Sigmoid colon (tissue), 7 donors: ENCODE measurements around the gene SF3B5. TPM values are rescaled to one million over a fixed set of nuclear protein-coding genes. Genes with fewer than 3 reads are reported as not detected.

Source experiments
- DNase-seq: peaks from one replicate; pipeline ENCODE4 v3.0.0-alpha.2; 2019
- H3K27ac ChIP-seq, 4 donors: fragments of 200-600 bp; sonication (generic); one replicate each; pipeline ENCODE4 v1.5.1; 2016 to 2019; ENCODE audit warnings: mild to moderate bottlenecking in 1 of 4
- H3K27me3 ChIP-seq, 3 donors: fragments of 200-600 bp; sonication (generic); one replicate each; pipeline ENCODE4 v1.5.1; 2019; ENCODE audit warnings: mild to moderate bottlenecking in 1 of 3
- H3K36me3 ChIP-seq, 4 donors: fragments of 200-600 bp; sonication (generic); one replicate each; pipeline ENCODE4 v1.5.1; 2016 to 2019
- H3K4me1 ChIP-seq, 4 donors: fragments of 200-600 bp; sonication (generic); one replicate each; pipeline ENCODE4 v1.5.1; 2017 to 2019
- H3K4me3 ChIP-seq, 4 donors: fragments of 200-600 bp; sonication (generic); one replicate each; pipeline ENCODE4 v1.5.1; 2017 to 2019; ENCODE audit warnings: mild to moderate bottlenecking in 2 of 4, moderate library complexity in 1 of 4
- H3K9me3 ChIP-seq, 4 donors: fragments of 200-600 bp in 3 of 4; sonication (generic) in 3 of 4; one replicate each; pipeline versions ENCODE4 v1.5.1 to v1.6.1; 2013 to 2019
- CTCF ChIP-seq, 4 experiments: fragments of 450-650 bp in 3 of 4; fragments of 200-600 bp in 1 of 4; IDR thresholded peaks; one replicate each; pipeline ENCODE4 v1.5.1; 2016 to 2019; ENCODE audit warnings: antibody characterized with exemption in 4 of 4, mild to moderate bottlenecking in 3 of 4, moderate library complexity in 2 of 4
- EP300 ChIP-seq, 4 donors: sonication (generic); formaldehyde crosslinking; IDR thresholded peaks; one replicate each; pipeline ENCODE4 v1.6.1; 2017; ENCODE audit warnings: antibody characterized with exemption in 4 of 4
- POLR2A ChIP-seq, 2 donors: fragments of 450-650 bp; IDR thresholded peaks; one replicate each; pipeline ENCODE4 v1.6.1; 2016; ENCODE audit warnings: antibody characterized with exemption in 2 of 2, mild to moderate bottlenecking in 2 of 2, moderate library complexity in 2 of 2
- POLR2AphosphoS5 ChIP-seq, 4 donors: sonication (generic); formaldehyde crosslinking; IDR thresholded peaks; one replicate each; pipeline ENCODE4 v1.6.1; 2017; ENCODE audit warnings: antibody characterized with exemption in 4 of 4
- WGBS, 2 donors: extraction: QIAGEN DNeasy Blood & Tissue Kit; methylation state at CpG; one replicate each; pipeline ENCODE4 v1.1.7; 2013; 5-methylcytosine and 5-hydroxymethylcytosine counted together
- intact Hi-C: fragments of 100-400 bp; cut with DNase I; formaldehyde crosslinking; loops from one replicate; pipeline ENCODE4 v1.15.1; 2023
- polyA plus RNA-seq, 3 donors: library from polyadenylated mRNA; stranded (reverse); fragments of 200-250 nt; gene quantifications; one replicate each; pipeline ENCODE4 v1.2.3, GENCODE V29; 2013
- total RNA-seq, 4 donors: library from RNA; depleted of rRNA; stranded (reverse); fragments of >200 nt; gene quantifications; one replicate each; pipeline ENCODE4 v1.1.0, GENCODE V29; 2016
- donor health status: healthy with polysubstance abuse.
- donor health status: Bipolar disorder and iron deficiency.
- donor health status: healthy.

The SF3B5 gene
- total and polyA plus RNA-seq, 7 donors = 110 to 370 (median 200) TPM

GRCh38 chr6:144073024-144073423, 22.3 kb downstream of the SF3B5 start:
- Histone ChIP-seq H3K9me3 (no peaks in the 10 kb centered on the region), H3K4me3 (no peak overlapping the region), H3K4me1 (no peaks in the 10 kb centered on the region), H3K27me3 (peaks cover 0 to 4% (median 0%) of the 10 kb centered on the region in 3 donors), H3K27ac (no peak overlapping the region), H3K36me3 (no peaks in the 10 kb centered on the region)
- 54 to 79% methylated on average over 3 of the region's 3 CpGs for WGBS, 2 donors
- no peak for DNase-seq
- TF ChIP-seq CTCF (IDR thresholded peaks at IDR 0.05) = no peak
- TF ChIP-seq EP300 (IDR thresholded peaks at IDR 0.05) = no peak
- TF ChIP-seq POLR2AphosphoS5 (IDR thresholded peaks at IDR 0.05) = no peak
- no peak for TF ChIP-seq POLR2A (IDR thresholded peaks at IDR 0.05)
- intact Hi-C loops = no loop called here

GRCh38 chr6:144069506-144069905, 25.9 kb downstream of the SF3B5 start:
- Histone ChIP-seq H3K4me3 (no peak overlapping the region), H3K4me1 (peaks cover 0 to 9% (median 6%) of the 10 kb centered on the region in 4 donors), H3K9me3 (no peaks in the 10 kb centered on the region), H3K27ac (no peak overlapping the region), H3K36me3 (no peaks in the 10 kb centered on the region), H3K27me3 (peaks cover 4 to 38% (median 25%) of the 10 kb centered on the region in 3 donors)
- 86 to 90% methylated on average over 3 of the region's 3 CpGs for WGBS, 2 donors
- intact Hi-C loops = no loop called here
- no peak for TF ChIP-seq POLR2AphosphoS5 (IDR thresholded peaks at IDR 0.05)
- no peak for DNase-seq

GRCh38 chr6:144068794-144069193, 26.6 kb downstream of the SF3B5 start:
- Histone ChIP-seq H3K4me3 (no peak overlapping the region), H3K27me3 (peaks cover 4 to 45% (median 32%) of the 10 kb centered on the region in 3 donors), H3K4me1 (peaks cover 0 to 16% (median 13%) of the 10 kb centered on the region in 4 donors), H3K9me3 (no peaks in the 10 kb centered on the region), H3K36me3 (no peaks in the 10 kb centered on the region), H3K27ac (no peak overlapping the region)
- no peak for DNase-seq
- no peak for TF ChIP-seq CTCF (IDR thresholded peaks at IDR 0.05)
- TF ChIP-seq EP300 (IDR thresholded peaks at IDR 0.05) = no peak
- TF ChIP-seq POLR2AphosphoS5 (IDR thresholded peaks at IDR 0.05) = no peak
- no peak for TF ChIP-seq POLR2A (IDR thresholded peaks at IDR 0.05)
- 80 to 92% methylated on average over 3 of the region's 3 CpGs for WGBS, 2 donors
- intact Hi-C loops = no loop called here

GRCh38 chr6:144066741-144067484, 28.5 kb downstream of the SF3B5 start:
- 75 to 82% methylated on average over 6 of the region's 6 CpGs for WGBS, 2 donors
- peaks cover 4 to 49% (median 34%) of the 10 kb centered on the region in 3 donors for H3K27me3 ChIP-seq
- DNase-seq = no peak

More at GRCh38 chr6:144066741-144067484, 28.5 kb downstream of the SF3B5 start:
- Histone ChIP-seq H3K4me3 (no peak overlapping the region), H3K36me3 (no peaks in the 10 kb centered on the region), H3K27ac (no peak overlapping the region), H3K9me3 (no peaks in the 10 kb centered on the region), H3K4me1 (peaks cover 0 to 23% (median 17%) of the 10 kb centered on the region in 4 donors)
- intact Hi-C loops = no loop called here
- TF ChIP-seq POLR2AphosphoS5 (IDR thresholded peaks at IDR 0.05) (no peak), POLR2A (IDR thresholded peaks at IDR 0.05) (no peak), CTCF (IDR thresholded peaks at IDR 0.05) (no peak), EP300 (IDR thresholded peaks at IDR 0.05) (no peak)
